Loucy (cell line): ENCODE measurements around the gene MBTPS2.

ENCODE experiments used
- H2AFZ ChIP-seq: fragments of 200-600 bp; sonication (generic); 2 replicates; pipeline ENCODE4 v1.6.0; 2016; ENCODE audit warnings: antibody characterized with exemption, mild to moderate bottlenecking, low read length, moderate library complexity
- H3F3A ChIP-seq: fragments of 200-600 bp; 2 replicates; pipeline ENCODE4 v1.6.0; 2016; ENCODE audit warnings: antibody characterized with exemption, low read depth, mild to moderate bottlenecking
- H3K27me3 ChIP-seq: fragments of 200-600 bp; sonication (generic); 2 replicates; pipeline ENCODE4 v1.6.1; 2014; ENCODE audit warnings: low read length, mild to moderate bottlenecking; ENCODE audit not compliant: insufficient read depth, poor library complexity, severe bottlenecking
- H3K36me3 ChIP-seq: fragments of 200-600 bp; sonication (generic); 2 replicates; pipeline ENCODE4 v1.6.1; 2016; ENCODE audit warnings: low read length; ENCODE audit not compliant: insufficient read depth
- H3K4me1 ChIP-seq: fragments of 200-600 bp; sonication (generic); 2 replicates; pipeline ENCODE4 v1.5.1; 2014; ENCODE audit warnings: low read length, mild to moderate bottlenecking; ENCODE audit not compliant: insufficient read depth, poor library complexity, severe bottlenecking
- H3K4me2 ChIP-seq: fragments of 200-600 bp; sonication (generic); 2 replicates; pipeline ENCODE4 v1.6.0; 2014; ENCODE audit warnings: antibody characterized with exemption, low read length, low read depth, mild to moderate bottlenecking; ENCODE audit not compliant: poor library complexity, severe bottlenecking
- H3K4me3 ChIP-seq: fragments of 200-600 bp; sonication (generic); 2 replicates; pipeline ENCODE4 v1.5.1; 2014; ENCODE audit warnings: low read length, mild to moderate bottlenecking, mixed read lengths; ENCODE audit not compliant: poor library complexity, severe bottlenecking
- H3K79me2 ChIP-seq: fragments of 200-600 bp; sonication (generic); 2 replicates; pipeline ENCODE4 v1.6.1; 2014; ENCODE audit warnings: low read length; ENCODE audit not compliant: insufficient read depth
- H3K9ac ChIP-seq: fragments of 200-600 bp; sonication (generic); 2 replicates; pipeline ENCODE4 v1.6.0; 2014; ENCODE audit warnings: mild to moderate bottlenecking, low read depth, low read length, moderate library complexity; ENCODE audit not compliant: poor library complexity, severe bottlenecking
- H3K9me2 ChIP-seq: fragments of 200-600 bp; sonication (generic); replicated peaks from 2 replicates; pipeline ENCODE4 v1.6.1; 2016; ENCODE audit warnings: low read depth, low read length, mixed read lengths
- H3K9me3 ChIP-seq: fragments of 200-600 bp; sonication (generic); 2 replicates; pipeline ENCODE4 v1.6.1; 2014; ENCODE audit warnings: mild to moderate bottlenecking, antibody characterized with exemption, low read length, low read depth; ENCODE audit not compliant: insufficient read depth
- H4K20me1 ChIP-seq: fragments of 200-600 bp; sonication (generic); 2 replicates; pipeline ENCODE4 v1.6.0; 2014; ENCODE audit warnings: antibody characterized with exemption, low read length, mild to moderate bottlenecking; ENCODE audit not compliant: insufficient read depth, poor library complexity, severe bottlenecking
- CTCF ChIP-seq: fragments of 200-600 bp; sonication (generic); conservative IDR thresholded peaks from 2 replicates; pipeline ENCODE4 v1.5.1; 2014; ENCODE audit warnings: mild to moderate bottlenecking, antibody characterized with exemption, low read length
- EZH2phosphoT487 ChIP-seq: fragments of 200-600 bp; IDR thresholded peaks from 2 replicates; pipeline ENCODE4 v1.6.1; 2018; ENCODE audit warnings: antibody characterized with exemption, mild to moderate bottlenecking, moderate library complexity, borderline replicate concordance

Gene MBTPS2

GRCh38 chrX:21934414-21934813 lies 95.0 kb downstream of the MBTPS2 start:
- Histone ChIP-seq H3K9me2 (no peaks in the 10 kb centered on the region), H3K4me1 (peaks cover 2% of the 10 kb centered on the region), H3K27me3 (no peaks in the 10 kb centered on the region), H3K4me2 (no peak overlapping the region), H3K36me3 (no peaks in the 10 kb centered on the region), H2AFZ (no peak overlapping the region), H3K9me3 (no peaks in the 10 kb centered on the region), H3F3A (no peaks in the 10 kb centered on the region), H3K9ac (no peak overlapping the region), H3K4me3 (no peak overlapping the region), H3K79me2 (no peaks in the 10 kb centered on the region), H4K20me1 (no peaks in the 10 kb centered on the region)
- no peak for TF ChIP-seq EZH2phosphoT487
- TF ChIP-seq CTCF: no peak
